Activated CD8-positive, alpha-beta memory T cell treated with anti-CD3 and anti-CD28 coated beads, Interleukin-2, amount 10 ng/mL, durations not matched to agents 7 days and 5 days (primary cell): ENCODE results near the gene AAK1. TPM values are rescaled to one million over a fixed set of nuclear protein-coding genes. Genes with fewer than 3 reads are reported as not detected.
"Not testable (repeated sequence)": the region's sequence is repeated elsewhere in the genome, so short reads cannot be mapped to it uniquely, and the experiment has no call there.

Experiments used
- ATAC-seq: fragments of 150-1000 bp; cut with Tn5 transposase; one replicate; pipeline ENCODE4 v1.10.0; 2021; ENCODE audit warnings: moderate library complexity
- CTCF ChIA-PET: fragments of 350-600 bp; sonication (Branson Sonifier 250); formaldehyde crosslinking; loops from one replicate; lab custom pipeline; 2021; ENCODE audit warnings: antibody characterized with exemption; lab: Charles Lee
- DNase-seq: peaks from one replicate; pipeline ENCODE4 v3.0.0-alpha.2; 2020
- H3K27ac Mint-ChIP-seq: one replicate; pipeline ENCODE4 v1.8.0; 2021; ENCODE audit warnings: mild to moderate bottlenecking, mixed read lengths
- H3K27me3 Mint-ChIP-seq: one replicate; pipeline ENCODE4 v1.8.0; 2021; ENCODE audit warnings: mixed read lengths
- H3K36me3 Mint-ChIP-seq: one replicate; pipeline ENCODE4 v1.8.0; 2021; ENCODE audit warnings: mild to moderate bottlenecking, mixed read lengths
- H3K4me1 Mint-ChIP-seq: one replicate; pipeline ENCODE4 v1.8.0; 2021; ENCODE audit warnings: mixed read lengths
- H3K4me3 Mint-ChIP-seq: one replicate; pipeline ENCODE4 v1.8.0; 2021; ENCODE audit warnings: mild to moderate bottlenecking, moderate library complexity, mixed read lengths
- H3K9me3 Mint-ChIP-seq: one replicate; pipeline ENCODE4 v1.8.0; 2022; ENCODE audit warnings: low read depth, mixed read lengths
- total RNA-seq, 2 experiments: library from RNA; stranded (reverse); gene quantifications; one replicate each; pipeline ENCODE4 v1.2.3, GENCODE V29; 2021

Gene AAK1
- total RNA-seq, 2 experiments from 2014 or later: 94.0 to 99.5 TPM

DNA sequence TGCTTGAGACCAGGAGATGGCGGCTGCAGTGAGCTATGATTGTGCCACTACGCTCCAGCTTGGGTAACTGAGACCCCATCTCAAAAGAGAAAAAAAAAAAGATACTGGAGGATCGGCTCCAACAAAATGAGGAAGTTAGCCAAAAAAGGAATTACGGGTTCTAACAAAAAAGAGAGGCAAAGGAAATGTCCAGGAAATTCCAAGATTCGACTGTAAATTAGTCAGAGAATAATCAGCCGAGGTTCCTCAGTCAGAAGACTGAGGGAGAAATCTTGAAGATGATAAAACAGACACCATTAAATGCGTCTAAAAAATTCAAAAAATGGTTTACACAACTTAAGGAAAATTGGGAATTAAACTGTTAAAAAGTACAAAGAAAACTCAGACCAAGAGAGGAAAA, 89.5 kb downstream of the AAK1 start:
- no peak overlapping the region for H3K27ac Mint-ChIP-seq
- no peak for ATAC-seq
- H3K27me3 Mint-ChIP-seq: no peaks in the 10 kb centered on the region
- no peak overlapping the region for H3K4me3 Mint-ChIP-seq
- H3K36me3 Mint-ChIP-seq: peaks cover 39% of the 10 kb centered on the region
- peaks cover 2% of the 10 kb centered on the region for H3K9me3 Mint-ChIP-seq
- peaks cover 14% of the 10 kb centered on the region for H3K4me1 Mint-ChIP-seq
- no peak for DNase-seq
- CTCF ChIA-PET: interaction anchor here (0.6 to 2.9 kb wide), 2 partner anchors 11 to 24 kb away, joined by 3 to 25 read pairs; no protein-coding TSS in a partner anchor

GRCh38 chr2:69550511-69550910, 93.0 kb downstream of the AAK1 start:
- not testable (repeated sequence) for H3K27me3 Mint-ChIP-seq, DNase-seq, H3K9me3 Mint-ChIP-seq, H3K27ac Mint-ChIP-seq, H3K4me3 Mint-ChIP-seq, ATAC-seq, H3K4me1 Mint-ChIP-seq
- H3K36me3 Mint-ChIP-seq: peaks cover 56% of the 10 kb centered on the region
- CTCF ChIA-PET: interaction anchor here (4.8 kb wide), 1 partner anchor 15 kb away, joined by 27 read pairs; no protein-coding TSS in a partner anchor

DNA sequence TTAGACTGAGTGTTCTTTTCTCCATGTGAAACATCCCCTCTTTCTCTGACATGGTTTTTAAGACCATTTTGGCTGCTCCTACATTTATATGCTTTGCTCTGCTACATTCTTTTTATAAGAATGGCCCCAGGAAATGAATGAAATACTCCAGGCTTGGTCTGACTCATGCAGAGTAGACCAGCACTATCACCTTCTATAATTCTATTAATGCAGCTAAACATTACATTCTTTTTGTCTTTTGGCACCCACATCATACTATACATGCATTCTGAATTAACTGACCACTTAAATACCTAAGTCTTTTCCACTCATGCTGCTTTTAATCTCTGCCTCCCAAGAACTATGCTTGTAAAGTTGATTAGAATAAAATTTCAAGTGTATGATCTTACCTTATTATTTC, 94.1 kb downstream of the AAK1 start:
- ATAC-seq (no peak), DNase-seq (no peak)
- Mint-ChIP-seq H3K4me3 (no peak overlapping the region), H3K27me3 (no peaks in the 10 kb centered on the region), H3K9me3 (peaks cover 9% of the 10 kb centered on the region), H3K36me3 (peaks cover 56% of the 10 kb centered on the region), H3K4me1 (no peaks in the 10 kb centered on the region), H3K27ac (no peak overlapping the region)
- CTCF ChIA-PET: interaction anchor here (4.8 kb wide), 1 partner anchor 16 kb away, joined by 27 read pairs; no protein-coding TSS in a partner anchor

- H3K4me3 Mint-ChIP-seq: no peak overlapping the region
- H3K9me3 Mint-ChIP-seq: peaks cover 9% of the 10 kb centered on the region
- peaks cover 58% of the 10 kb centered on the region for H3K36me3 Mint-ChIP-seq
- no peaks in the 10 kb centered on the region for H3K4me1 Mint-ChIP-seq
- CTCF ChIA-PET: interaction anchor here (4.8 kb wide), 1 partner anchor 17 kb away, joined by 27 read pairs; no protein-coding TSS in a partner anchor
- no peak for ATAC-seq
- H3K27me3 Mint-ChIP-seq: no peaks in the 10 kb centered on the region
- H3K27ac Mint-ChIP-seq: no peak overlapping the region
- DNase-seq: no peak
Observed at GRCh38 chr2:69547984-69548715, 95.4 kb downstream of the AAK1 start.

- CTCF ChIA-PET: interaction anchor here (1.2 kb wide), 1 partner anchor 110 kb away, joined by 3 read pairs; the partner anchor contains the start of gene NFU1
- H3K4me3 Mint-ChIP-seq: no peak overlapping the region
- ATAC-seq: no peak
- no peaks in the 10 kb centered on the region for H3K4me1 Mint-ChIP-seq
- H3K27me3 Mint-ChIP-seq: no peaks in the 10 kb centered on the region
- peaks cover 9% of the 10 kb centered on the region for H3K9me3 Mint-ChIP-seq
- peaks cover 60% of the 10 kb centered on the region for H3K36me3 Mint-ChIP-seq
- no peak for DNase-seq
- no peak overlapping the region for H3K27ac Mint-ChIP-seq
Observed at GRCh38 chr2:69546646-69547045, 96.9 kb downstream of the AAK1 start.

GRCh38 chr2:69545477-69545932, 98.0 kb downstream of the AAK1 start:
- H3K27me3 Mint-ChIP-seq: no peaks in the 10 kb centered on the region
- CTCF ChIA-PET: interaction anchor here (1.6 to 2.6 kb wide), 2 partner anchors 20 to 37 kb away, joined by 3 to 10 read pairs; no protein-coding TSS in a partner anchor
- no peak overlapping the region for H3K4me3 Mint-ChIP-seq
- DNase-seq (no peak), ATAC-seq (no peak)
- H3K36me3 Mint-ChIP-seq: peaks cover 58% of the 10 kb centered on the region
- H3K4me1 Mint-ChIP-seq: no peaks in the 10 kb centered on the region
- peaks cover 9% of the 10 kb centered on the region for H3K9me3 Mint-ChIP-seq
- no peak overlapping the region for H3K27ac Mint-ChIP-seq

- Mint-ChIP-seq H3K4me3 (no peak overlapping the region), H3K9me3 (peaks cover 9% of the 10 kb centered on the region), H3K4me1 (no peaks in the 10 kb centered on the region), H3K36me3 (peaks cover 59% of the 10 kb centered on the region), H3K27ac (no peak overlapping the region), H3K27me3 (no peaks in the 10 kb centered on the region)
- DNase-seq: no peak
- no peak for ATAC-seq
- CTCF ChIA-PET: interaction anchor here (1.6 to 2.6 kb wide), 2 partner anchors 20 to 38 kb away, joined by 3 to 10 read pairs; no protein-coding TSS in a partner anchor
Observed at GRCh38 chr2:69544951-69545350, 98.6 kb downstream of the AAK1 start.

DNA sequence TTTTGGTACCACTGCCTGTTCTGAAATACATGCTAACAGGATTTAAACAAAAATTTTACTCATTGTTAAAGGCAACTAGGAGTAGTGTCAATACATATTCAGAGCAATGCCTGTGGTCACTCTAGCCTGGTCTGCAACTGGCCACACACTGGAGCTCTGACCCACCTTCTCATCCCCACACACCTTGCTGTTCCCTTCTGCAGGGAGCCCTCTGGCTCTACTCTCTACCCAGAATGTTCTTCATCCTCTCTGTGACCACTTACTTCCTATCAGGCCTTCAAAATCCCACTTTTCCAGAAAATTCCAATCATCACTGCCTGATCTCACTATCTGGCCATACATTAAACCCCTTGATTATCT, 104.0 kb downstream of the AAK1 start:
- ATAC-seq (no peak), DNase-seq (no peak)
- Mint-ChIP-seq H3K27ac (no peak overlapping the region), H3K9me3 (no peaks in the 10 kb centered on the region), H3K4me1 (peaks cover 12% of the 10 kb centered on the region), H3K27me3 (no peaks in the 10 kb centered on the region), H3K36me3 (peaks cover 65% of the 10 kb centered on the region), H3K4me3 (no peak overlapping the region)
- CTCF ChIA-PET: interaction anchor here (0.8 kb wide), 1 partner anchor 27 kb away, joined by 3 read pairs; no protein-coding TSS in a partner anchor

GRCh38 chr2:69538872-69539548, 104.5 kb downstream of the AAK1 start:
- Mint-ChIP-seq H3K4me3 (no peak overlapping the region), H3K36me3 (peaks cover 65% of the 10 kb centered on the region), H3K27ac (no peak overlapping the region), H3K4me1 (peaks cover 12% of the 10 kb centered on the region), H3K9me3 (no peaks in the 10 kb centered on the region), H3K27me3 (no peaks in the 10 kb centered on the region)
- no peak for ATAC-seq
- CTCF ChIA-PET: interaction anchor here (0.8 kb wide), 1 partner anchor 28 kb away, joined by 3 read pairs; no protein-coding TSS in a partner anchor
- no peak for DNase-seq

DNA sequence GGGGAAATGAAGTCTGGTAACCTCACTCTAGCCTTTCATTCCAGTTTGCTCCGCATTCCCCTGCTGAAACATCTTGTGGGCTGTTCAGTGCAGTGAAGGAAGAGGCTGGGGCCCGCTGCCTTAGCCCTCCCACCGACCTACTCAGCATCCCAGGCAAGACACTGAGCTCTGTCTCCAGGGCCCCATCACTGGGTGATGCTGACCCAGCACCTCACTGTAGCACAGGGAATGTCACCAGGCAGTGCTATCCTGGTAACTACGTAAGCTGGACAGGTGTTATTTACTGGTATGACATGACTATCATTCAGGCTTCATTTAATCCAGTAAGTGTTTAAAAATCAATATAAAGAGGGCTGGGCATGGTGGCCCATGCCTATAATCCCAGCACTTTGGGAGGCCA, 105.3 kb downstream of the AAK1 start:
- peaks cover 12% of the 10 kb centered on the region for H3K4me1 Mint-ChIP-seq
- H3K36me3 Mint-ChIP-seq: peaks cover 69% of the 10 kb centered on the region
- ATAC-seq (no peak), DNase-seq (no peak)
- H3K27me3 Mint-ChIP-seq: no peaks in the 10 kb centered on the region
- no peak overlapping the region for H3K4me3 Mint-ChIP-seq
- H3K9me3 Mint-ChIP-seq: no peaks in the 10 kb centered on the region
- CTCF ChIA-PET: interaction anchor here (1.5 kb wide), 1 partner anchor 195 kb away, joined by 3 read pairs; no protein-coding TSS in a partner anchor
- no peak overlapping the region for H3K27ac Mint-ChIP-seq

- no peak for DNase-seq
- Mint-ChIP-seq H3K4me1 (peaks cover 12% of the 10 kb centered on the region), H3K27me3 (no peaks in the 10 kb centered on the region), H3K27ac (no peak overlapping the region), H3K4me3 (no peak overlapping the region), H3K36me3 (peaks cover 76% of the 10 kb centered on the region), H3K9me3 (no peaks in the 10 kb centered on the region)
- CTCF ChIA-PET: no interaction called here
- ATAC-seq: no peak
Observed at GRCh38 chr2:69535817-69536241, 107.7 kb downstream of the AAK1 start.

GRCh38 chr2:69531186-69531585, 112.4 kb downstream of the AAK1 start:
- CTCF ChIA-PET: no interaction called here
- H3K9me3 Mint-ChIP-seq: no peaks in the 10 kb centered on the region
- no peak overlapping the region for H3K27ac Mint-ChIP-seq
- ATAC-seq (no peak), DNase-seq (no peak)
- H3K4me1 Mint-ChIP-seq: peaks cover 8% of the 10 kb centered on the region
- H3K27me3 Mint-ChIP-seq: no peaks in the 10 kb centered on the region
- H3K4me3 Mint-ChIP-seq: no peak overlapping the region
- peaks cover 67% of the 10 kb centered on the region for H3K36me3 Mint-ChIP-seq

GRCh38 chr2:69529480-69529879, 114.1 kb downstream of the AAK1 start:
- DNase-seq (no peak), ATAC-seq (no peak)
- peaks cover 61% of the 10 kb centered on the region for H3K36me3 Mint-ChIP-seq
- H3K4me3 Mint-ChIP-seq: no peak overlapping the region
- no peaks in the 10 kb centered on the region for H3K27me3 Mint-ChIP-seq
- H3K9me3 Mint-ChIP-seq: no peaks in the 10 kb centered on the region
- no peaks in the 10 kb centered on the region for H3K4me1 Mint-ChIP-seq
- CTCF ChIA-PET: no interaction called here
- no peak overlapping the region for H3K27ac Mint-ChIP-seq
